Measurements from ENCODE around the gene NFE2L3.
"Not testable (repeated sequence)": the region's sequence is repeated elsewhere in the genome, so short reads cannot be mapped to it uniquely, and the experiment has no call there.

Gene NFE2L3

GRCh38 chr7:26151953-26152781 is at the start of gene NFE2L3:
Gene NFE2L3 (plus strand): TSS chr7:26152198. CDS start chr7:26152499, 301 bp downstream.
- peak; percentile 86 for DNase-seq

GRCh38 chr7:26103596-26103995 is 48.4 kb upstream of the NFE2L3 start:
- no peak for DNase-seq

- no peak for DNase-seq
Measured at GRCh38 chr7:26105236-26105635, 46.8 kb upstream of the NFE2L3 start.

- DNase-seq: no peak
Measured at GRCh38 chr7:26105931-26106330, 46.1 kb upstream of the NFE2L3 start.

GRCh38 chr7:26112203-26112740 is 39.7 kb upstream of the NFE2L3 start:
- DNase-seq: no peak

- DNase-seq: no peak
Measured at GRCh38 chr7:26115650-26116049, 36.3 kb upstream of the NFE2L3 start.

- no peak for DNase-seq
Measured at GRCh38 chr7:26117142-26117807, 34.7 kb upstream of the NFE2L3 start.

GRCh38 chr7:26117970-26118369 is 34.0 kb upstream of the NFE2L3 start:
- no peak for DNase-seq

GRCh38 chr7:26122745-26123144 is 29.3 kb upstream of the NFE2L3 start:
- DNase-seq: no peak

- not testable (repeated sequence) for DNase-seq
Measured at GRCh38 chr7:26124775-26125174, 27.2 kb upstream of the NFE2L3 start.

GRCh38 chr7:26127411-26127810 is 24.6 kb upstream of the NFE2L3 start:
- no peak for DNase-seq

- DNase-seq: no peak
Measured at GRCh38 chr7:26131056-26131589, 20.9 kb upstream of the NFE2L3 start.

- DNase-seq: no peak
Measured at GRCh38 chr7:26135076-26135475, 16.9 kb upstream of the NFE2L3 start.

- no peak for DNase-seq
Measured at GRCh38 chr7:26135551-26135950, 16.4 kb upstream of the NFE2L3 start.

GRCh38 chr7:26136831-26137230 is 15.2 kb upstream of the NFE2L3 start:
- DNase-seq: no peak

- no peak for DNase-seq
Measured at GRCh38 chr7:26140380-26140779, 11.6 kb upstream of the NFE2L3 start.

- no peak for DNase-seq
Measured at GRCh38 chr7:26141077-26141476, 10.9 kb upstream of the NFE2L3 start.

GRCh38 chr7:26143298-26144048 is 8.5 kb upstream of the NFE2L3 start:
- no peak for DNase-seq

- no peak for DNase-seq
Measured at GRCh38 chr7:26144184-26145080, 7.6 kb upstream of the NFE2L3 start.

- no peak for DNase-seq
Measured at GRCh38 chr7:26145238-26145637, 6.8 kb upstream of the NFE2L3 start.

GRCh38 chr7:26147030-26147429 is 5.0 kb upstream of the NFE2L3 start:
- DNase-seq: no peak
